ENCODE data around the gene TSTD2.

DNA sequence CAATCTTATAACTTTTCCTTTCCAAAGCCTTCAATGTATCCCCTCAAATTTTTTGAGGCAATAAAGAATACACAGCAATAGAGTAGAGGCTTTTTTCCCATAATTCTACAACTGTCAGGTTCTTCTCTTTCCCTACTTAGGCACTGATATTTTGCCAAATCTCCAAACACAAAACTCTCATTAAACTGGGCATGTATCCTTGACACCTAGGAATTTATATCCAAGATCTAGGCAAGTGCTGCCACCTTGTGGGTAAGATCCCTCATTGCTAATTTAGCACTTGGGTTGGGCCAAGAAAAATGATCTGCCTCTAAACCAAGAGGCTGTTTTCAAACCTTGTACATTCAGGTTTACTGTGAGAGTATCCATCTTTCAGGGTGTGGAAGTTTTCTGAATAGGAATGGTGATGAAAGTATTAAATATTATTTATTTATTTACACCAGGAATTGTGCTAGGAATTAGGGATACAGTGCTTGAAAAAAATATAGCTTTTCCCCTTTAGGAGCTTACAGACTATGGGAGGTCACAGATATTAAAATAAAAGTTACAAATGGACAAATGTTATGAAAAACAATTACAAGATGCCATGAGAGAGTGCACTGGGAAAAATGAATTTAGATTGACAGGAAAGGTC is 17.6 kb downstream of the TSTD2 start:
- TF ChIP-seq, protein P1, sequence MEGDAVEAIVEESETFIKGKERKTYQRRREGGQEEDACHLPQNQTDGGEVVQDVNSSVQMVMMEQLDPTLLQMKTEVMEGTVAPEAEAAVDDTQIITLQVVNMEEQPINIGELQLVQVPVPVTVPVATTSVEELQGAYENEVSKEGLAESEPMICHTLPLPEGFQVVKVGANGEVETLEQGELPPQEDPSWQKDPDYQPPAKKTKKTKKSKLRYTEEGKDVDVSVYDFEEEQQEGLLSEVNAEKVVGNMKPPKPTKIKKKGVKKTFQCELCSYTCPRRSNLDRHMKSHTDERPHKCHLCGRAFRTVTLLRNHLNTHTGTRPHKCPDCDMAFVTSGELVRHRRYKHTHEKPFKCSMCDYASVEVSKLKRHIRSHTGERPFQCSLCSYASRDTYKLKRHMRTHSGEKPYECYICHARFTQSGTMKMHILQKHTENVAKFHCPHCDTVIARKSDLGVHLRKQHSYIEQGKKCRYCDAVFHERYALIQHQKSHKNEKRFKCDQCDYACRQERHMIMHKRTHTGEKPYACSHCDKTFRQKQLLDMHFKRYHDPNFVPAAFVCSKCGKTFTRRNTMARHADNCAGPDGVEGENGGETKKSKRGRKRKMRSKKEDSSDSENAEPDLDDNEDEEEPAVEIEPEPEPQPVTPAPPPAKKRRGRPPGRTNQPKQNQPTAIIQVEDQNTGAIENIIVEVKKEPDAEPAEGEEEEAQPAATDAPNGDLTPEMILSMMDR (IDR thresholded peaks at IDR 0.05) = peak; percentile 70 to 88 (median 84)
- no peak for TF ChIP-seq POLR2AphosphoS5 (IDR thresholded peaks at IDR 0.05)
